Small intestine (tissue), 7 donors: ENCODE data around the gene CLEC1A. TPM values are rescaled to one million over a fixed set of nuclear protein-coding genes. Genes with fewer than 3 reads are reported as not detected.
"Not testable (repeated sequence)": the region's sequence is repeated elsewhere in the genome, so short reads cannot be mapped to it uniquely, and the experiment has no call there.

Source experiments
- DNase-seq, 2 donors: peaks; one replicate each; pipeline versions ENCODE4 v3.0.0 to v3.0.0-alpha.2; 2013
- FAIRE-seq: peaks from 2 replicates; lab custom pipeline; 2012; peaks lifted over from hg19 to GRCh38; lab: Jason Lieb, UNC
- H3K27ac ChIP-seq, 3 donors: one replicate each; pipeline ENCODE4 v1.5.1; 2013; ENCODE audit warnings: low read length in 2 of 3, mild to moderate bottlenecking in 2 of 3, control low read depth in 1 of 3, inconsistent platforms in 1 of 3, low read depth in 1 of 3, moderate library complexity in 1 of 3
- H3K27me3 ChIP-seq, 3 donors: one replicate each; pipeline ENCODE4 v1.6.1; 2013; ENCODE audit warnings: low read length in 3 of 3, inconsistent platforms in 1 of 3; ENCODE audit not compliant: control insufficient read depth in 3 of 3, insufficient read depth in 3 of 3
- H3K36me3 ChIP-seq, 3 donors: one replicate each; pipeline ENCODE4 v1.6.1; 2013; ENCODE audit warnings: low read length in 3 of 3, inconsistent platforms in 1 of 3, low read depth in 1 of 3, mild to moderate bottlenecking in 1 of 3, moderate library complexity in 1 of 3; ENCODE audit not compliant: control insufficient read depth in 3 of 3, insufficient read depth in 2 of 3
- H3K4me1 ChIP-seq, 3 donors: one replicate each; pipeline ENCODE4 v1.6.1; 2013; ENCODE audit warnings: low read length in 2 of 3, inconsistent platforms in 1 of 3, low read depth in 1 of 3, mild to moderate bottlenecking in 1 of 3, moderate library complexity in 1 of 3; ENCODE audit not compliant: control insufficient read depth in 3 of 3, insufficient read depth in 2 of 3
- H3K4me3 ChIP-seq, 3 donors: one replicate each; pipeline ENCODE4 v1.5.1; 2013; ENCODE audit warnings: low read length in 3 of 3, control low read depth in 1 of 3, inconsistent platforms in 1 of 3, low read depth in 1 of 3, mild to moderate bottlenecking in 1 of 3, moderate library complexity in 1 of 3
- H3K9me3 ChIP-seq, 2 donors: one replicate each; pipeline ENCODE4 v1.6.1; 2013; ENCODE audit warnings: low read depth in 1 of 2, low read length in 1 of 2; ENCODE audit not compliant: control insufficient read depth in 2 of 2, insufficient read depth in 1 of 2
- WGBS, 3 donors: extraction: QIAGEN DNeasy Blood & Tissue Kit; methylation state at CpG; one replicate each; pipeline ENCODE4 v1.1.7; 2013; 5-methylcytosine and 5-hydroxymethylcytosine counted together
- polyA plus RNA-seq, 4 donors: library from polyadenylated mRNA; stranded (reverse) in 3 of 4; unstranded in 1 of 4; fragments of 200-250 nt in 3 of 4; fragments of 120-200 nt in 1 of 4; gene quantifications; one replicate each; pipeline versions ENCODE4 v1.2.1 to v1.2.3, GENCODE V29; 2013
- donor health status: healthy with polysubstance abuse.
- donor health status: control.
- donor health status: control.
- donor health status: Bipolar disorder and iron deficiency.
- donor health status: healthy.

Gene CLEC1A
- polyA plus RNA-seq, 4 donors = 1.6 to 4.9 TPM; not detected in 2

DNA sequence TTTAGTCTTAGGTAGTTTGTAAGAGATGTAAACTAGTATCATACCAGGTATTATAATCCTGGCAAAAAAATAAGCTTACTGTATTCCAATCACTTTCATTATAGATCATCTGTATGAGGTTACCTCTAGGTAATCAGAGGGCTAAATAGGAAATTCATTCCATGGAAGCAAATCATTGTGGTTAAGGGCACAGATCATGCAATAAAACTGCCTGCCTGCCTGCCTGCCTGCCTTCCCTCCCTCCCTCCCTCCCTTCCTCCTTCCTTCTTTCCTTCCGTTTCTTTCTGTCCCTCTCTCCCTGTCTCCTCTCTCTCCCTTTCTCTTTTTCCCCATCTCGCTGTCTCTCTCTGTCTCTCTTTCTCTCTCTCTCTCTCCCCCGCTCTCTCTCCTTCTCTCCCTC lies 71.5 kb downstream of the CLEC1A start:
- Histone ChIP-seq H3K36me3 (no peaks in the 10 kb centered on the region), H3K27ac (no peak overlapping the region), H3K4me3 (no peak overlapping the region), H3K4me1 (no peaks in the 10 kb centered on the region), H3K9me3 (no peaks in the 10 kb centered on the region), H3K27me3 (no peaks in the 10 kb centered on the region)
- DNase-seq (no peak), FAIRE-seq (no peak)
- 59 to 78% (median 68%) methylated on average over 3 of the region's 3 CpGs for WGBS, 3 donors

DNA sequence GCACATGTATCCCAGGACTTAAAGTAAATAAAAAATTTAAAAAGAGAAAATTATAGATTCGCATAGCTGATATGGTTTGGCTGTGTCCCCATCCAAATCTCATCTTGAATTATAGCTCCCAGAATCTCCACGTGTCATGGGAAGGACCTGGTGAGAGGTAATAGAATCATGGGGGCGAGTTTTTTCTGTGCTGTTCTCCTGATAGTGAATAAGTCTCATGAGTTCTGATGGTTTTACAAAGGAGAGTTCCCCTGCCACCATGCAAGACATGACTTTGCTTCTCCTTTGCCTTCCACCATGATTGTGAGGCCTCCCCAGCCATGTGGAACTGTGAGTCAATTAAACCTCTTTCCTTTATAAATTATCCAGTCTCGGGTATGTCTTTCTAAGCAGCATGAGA lies 72.1 kb downstream of the CLEC1A start:
- FAIRE-seq, H3K27ac ChIP-seq, H3K27me3 ChIP-seq, DNase-seq, H3K9me3 ChIP-seq, H3K4me1 ChIP-seq, H3K36me3 ChIP-seq, H3K4me3 ChIP-seq: not testable (repeated sequence)
- WGBS, 3 donors = 83 to 90% (median 89%) methylated on average over 4 of the region's 4 CpGs

DNA sequence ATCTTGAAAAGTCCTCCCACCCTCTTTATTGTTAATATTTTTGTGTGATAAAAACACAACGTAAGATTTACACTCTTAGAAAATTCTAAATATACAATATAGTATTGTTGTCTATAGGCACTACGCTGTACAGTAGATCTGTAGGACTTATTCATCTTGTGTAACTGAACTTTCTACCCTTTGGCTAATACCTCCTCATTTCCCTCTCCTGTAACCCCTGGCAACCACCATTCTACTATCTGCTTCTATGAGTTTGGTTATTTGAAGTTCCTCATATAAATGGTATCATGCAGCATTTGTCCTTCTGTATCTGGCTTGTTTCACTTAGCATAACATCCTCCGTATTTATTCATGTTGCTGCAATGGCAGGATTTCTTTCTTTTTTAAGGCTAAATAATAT lies 73.5 kb downstream of the CLEC1A start:
- Histone ChIP-seq H3K9me3 (no peaks in the 10 kb centered on the region), H3K4me3 (no peak overlapping the region), H3K27ac (no peak overlapping the region), H3K27me3 (no peaks in the 10 kb centered on the region), H3K4me1 (no peaks in the 10 kb centered on the region), H3K36me3 (no peaks in the 10 kb centered on the region)
- FAIRE-seq (no peak), DNase-seq (no peak)
- WGBS, 3 donors = 89 to 95% (median 93%) methylated on average over 3 of the region's 3 CpGs

DNA sequence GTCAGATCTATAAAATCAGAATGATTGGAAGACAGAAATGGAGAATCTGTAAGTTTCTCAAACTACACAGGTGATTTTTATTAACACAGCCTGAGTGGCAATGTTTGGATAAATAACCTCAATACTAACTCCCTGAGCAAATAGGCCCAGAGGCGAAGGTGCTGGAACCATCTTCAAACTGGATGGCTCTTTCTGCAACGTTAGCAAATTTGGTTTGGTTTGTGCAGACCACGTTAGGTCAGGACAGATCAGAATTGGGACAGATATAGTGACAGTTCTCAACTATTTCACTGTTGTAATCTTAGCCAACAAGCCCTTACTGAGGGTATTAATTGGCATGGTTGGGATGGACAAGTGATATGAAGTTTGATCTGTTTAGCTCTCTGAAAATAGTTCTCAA lies 77.4 kb downstream of the CLEC1A start:
- no peak overlapping the region for H3K27ac ChIP-seq
- no peak overlapping the region for H3K4me3 ChIP-seq
- no peaks in the 10 kb centered on the region for H3K4me1 ChIP-seq
- no peaks in the 10 kb centered on the region for H3K9me3 ChIP-seq
- WGBS, 3 donors = 59 to 87% (median 82%) methylated on average over 3 of the region's 3 CpGs
- H3K36me3 ChIP-seq = no peaks in the 10 kb centered on the region
- FAIRE-seq (no peak), DNase-seq (no peak)
- no peaks in the 10 kb centered on the region for H3K27me3 ChIP-seq

Other genes starting within 250 kb of the CLEC1A start
- 1 to 10 TPM in 3 of 4 donors, under 1 TPM in 1; 0.45 to 7.4 (median 4.9) TPM for gene CLEC2B, start 229.6 kb downstream of the CLEC1A start, polyA plus RNA-seq
- under 1 TPM in 1 of 4 donors, not detected in 3; 0.75 TPM for gene KLRF2, start 217.5 kb downstream of the CLEC1A start, polyA plus RNA-seq
- gene CLEC2A, start 166.6 kb downstream of the CLEC1A start, polyA plus RNA-seq = not detected
- 1 to 10 TPM in 2 of 4 donors, not detected in 2; 1.3 to 1.5 TPM for gene CLEC12A, start 127.6 kb downstream of the CLEC1A start, polyA plus RNA-seq
- gene CLEC1B, start 99.9 kb downstream of the CLEC1A start, polyA plus RNA-seq = under 1 TPM in 1 of 4 donors, not detected in 3; 0.09 TPM
- gene CLEC12B, start 88.4 kb downstream of the CLEC1A start, polyA plus RNA-seq = under 1 TPM in 2 of 4 donors, not detected in 2; 0.09 to 0.27 TPM
- 1 to 10 TPM in 1 of 4 donors, under 1 TPM in 1, not detected in 2; 0.12 to 1.6 TPM for gene CLEC9A, start 68.3 kb downstream of the CLEC1A start, polyA plus RNA-seq
- gene CLEC7A, start 31.2 kb upstream of the CLEC1A start, polyA plus RNA-seq = 1 to 10 TPM in 3 of 4 donors, under 1 TPM in 1; 0.45 to 7.2 (median 5.2) TPM
- gene OLR1, start 73.1 kb upstream of the CLEC1A start, polyA plus RNA-seq = under 1 TPM in 3 of 4 donors, not detected in 1; 0.18 to 0.55 (median 0.27) TPM
- under 1 TPM in 2 of 4 donors, not detected in 2; 0.10 to 0.25 TPM for gene TMEM52B, start 80.0 kb upstream of the CLEC1A start, polyA plus RNA-seq
- gene GABARAPL1, start 113.9 kb upstream of the CLEC1A start, polyA plus RNA-seq = 10 to 100 TPM; 38.9 to 59.4 (median 56.3) TPM
- gene KLRD1, start 208.9 kb upstream of the CLEC1A start, polyA plus RNA-seq = 1 to 10 TPM in 2 of 4 donors, under 1 TPM in 1, not detected in 1; 0.72 to 3.0 (median 1.4) TPM